ENCODE results near the gene LAMA5.
A peak's percentile ranks its signal among the peaks of the same experiment; 100 is the strongest.

The LAMA5 gene

DNA sequence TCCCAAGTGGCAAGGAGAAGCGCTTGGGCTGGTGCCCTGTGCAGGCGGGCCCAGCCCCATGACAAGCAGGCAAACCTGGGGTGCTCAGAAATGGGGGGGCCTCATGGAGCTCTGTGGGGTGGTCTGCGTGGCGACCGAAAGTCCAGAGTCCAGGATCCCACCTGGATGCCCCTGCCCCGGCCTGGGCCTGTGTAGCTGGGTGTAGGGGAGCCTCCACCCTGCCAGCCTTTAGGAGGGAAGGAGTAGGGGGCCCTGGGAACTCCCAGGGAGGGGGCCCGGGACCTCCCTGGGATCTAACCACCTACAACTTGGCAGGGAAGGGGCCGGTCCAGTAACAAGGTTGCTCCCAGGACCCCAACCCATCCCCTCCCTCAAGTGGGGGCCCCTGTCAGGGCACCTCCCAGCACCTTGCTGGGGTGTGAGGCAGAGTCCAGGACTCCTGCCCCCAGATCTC, 4.5 kb upstream of the LAMA5 start:
- H3K4me3 ChIP-seq (ENCODE audit: low read length) = no peak overlapping the region
- DNase-seq (ENCODE audit: low read depth) = no peak
- TF ChIP-seq, protein P1, sequence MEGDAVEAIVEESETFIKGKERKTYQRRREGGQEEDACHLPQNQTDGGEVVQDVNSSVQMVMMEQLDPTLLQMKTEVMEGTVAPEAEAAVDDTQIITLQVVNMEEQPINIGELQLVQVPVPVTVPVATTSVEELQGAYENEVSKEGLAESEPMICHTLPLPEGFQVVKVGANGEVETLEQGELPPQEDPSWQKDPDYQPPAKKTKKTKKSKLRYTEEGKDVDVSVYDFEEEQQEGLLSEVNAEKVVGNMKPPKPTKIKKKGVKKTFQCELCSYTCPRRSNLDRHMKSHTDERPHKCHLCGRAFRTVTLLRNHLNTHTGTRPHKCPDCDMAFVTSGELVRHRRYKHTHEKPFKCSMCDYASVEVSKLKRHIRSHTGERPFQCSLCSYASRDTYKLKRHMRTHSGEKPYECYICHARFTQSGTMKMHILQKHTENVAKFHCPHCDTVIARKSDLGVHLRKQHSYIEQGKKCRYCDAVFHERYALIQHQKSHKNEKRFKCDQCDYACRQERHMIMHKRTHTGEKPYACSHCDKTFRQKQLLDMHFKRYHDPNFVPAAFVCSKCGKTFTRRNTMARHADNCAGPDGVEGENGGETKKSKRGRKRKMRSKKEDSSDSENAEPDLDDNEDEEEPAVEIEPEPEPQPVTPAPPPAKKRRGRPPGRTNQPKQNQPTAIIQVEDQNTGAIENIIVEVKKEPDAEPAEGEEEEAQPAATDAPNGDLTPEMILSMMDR (conservative IDR thresholded peaks at IDR 0.05; ENCODE audit: low read length) = no peak

DNA sequence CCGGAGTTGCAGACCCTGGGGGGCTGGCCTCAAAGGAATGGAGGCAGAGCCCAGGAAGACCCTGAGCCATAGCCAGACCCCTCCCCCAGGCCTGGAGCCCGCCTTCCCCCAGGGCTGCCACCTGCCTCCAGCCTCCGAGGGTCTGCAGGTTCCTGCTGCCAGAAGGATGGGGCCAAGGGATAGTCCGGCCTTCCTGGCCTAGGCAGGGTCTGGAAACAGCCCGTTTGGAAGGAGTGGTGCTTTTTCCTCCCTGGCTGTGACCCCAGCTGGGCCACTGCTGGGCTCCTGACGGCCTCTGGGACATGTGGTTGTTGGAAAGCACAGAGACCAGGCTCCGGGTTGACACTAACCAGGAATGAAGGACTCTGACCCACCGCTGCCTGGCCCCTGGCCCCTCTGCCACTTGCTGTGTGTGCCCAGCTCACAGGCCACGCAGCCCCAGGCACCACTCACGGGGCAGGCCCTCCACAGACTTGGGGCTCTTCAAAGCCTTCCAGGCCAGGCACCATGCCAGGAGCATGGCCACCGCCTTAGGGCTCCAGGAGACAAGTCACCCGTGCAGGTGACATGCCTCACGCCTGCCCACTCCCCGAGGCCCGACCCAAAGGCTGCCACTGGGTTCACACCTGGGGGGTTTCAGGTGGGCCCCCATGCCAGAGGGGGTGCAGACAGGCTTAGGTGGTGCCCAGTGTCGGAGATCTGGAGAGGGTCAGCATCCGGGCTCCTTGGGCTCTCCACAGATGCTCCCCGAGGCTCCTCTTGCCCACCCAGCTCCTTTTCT, 3.9 kb upstream of the LAMA5 start:
- TF ChIP-seq, protein P1 (conservative IDR thresholded peaks at IDR 0.05; ENCODE audit: low read length) = no peak
- DNase-seq (ENCODE audit: low read depth) = no peak
- H3K4me3 ChIP-seq (ENCODE audit: low read length) = no peak overlapping the region

DNA sequence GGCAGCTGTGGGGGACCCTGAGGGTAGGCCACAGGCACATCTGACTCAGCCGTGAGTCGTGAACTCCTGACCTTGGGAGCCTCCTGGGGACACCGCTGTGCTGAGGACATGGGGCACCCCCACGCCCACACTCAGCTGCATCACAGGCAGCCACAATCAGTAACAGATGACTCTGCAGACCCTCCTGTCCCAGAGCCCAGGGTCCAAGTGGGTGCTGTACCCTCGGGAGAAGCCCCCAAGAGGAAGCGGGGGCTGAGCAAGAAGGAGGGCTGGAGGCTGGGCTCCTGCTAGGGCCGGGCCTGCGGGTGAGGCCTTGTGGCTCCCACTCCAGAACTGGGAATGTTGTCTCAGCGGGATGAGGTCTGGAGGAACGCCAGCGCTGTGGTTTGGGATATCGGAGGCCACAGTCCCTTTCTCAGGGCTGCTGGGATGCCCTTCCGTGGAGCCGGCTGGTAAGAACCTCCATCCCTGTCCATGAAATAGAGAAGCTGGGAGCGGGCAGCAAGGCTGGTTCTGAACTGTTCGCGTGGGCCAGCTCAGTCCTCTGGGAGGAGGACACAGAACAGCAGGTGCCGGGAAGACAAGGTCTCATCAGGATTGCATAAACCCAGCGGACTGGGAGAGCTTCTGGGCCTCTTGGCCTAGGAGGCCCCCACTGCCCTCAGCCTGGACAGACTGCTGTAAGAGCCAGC, 3.1 kb upstream of the LAMA5 start:
- TF ChIP-seq, protein P1 (conservative IDR thresholded peaks at IDR 0.05; ENCODE audit: low read length) = no peak
- DNase-seq (ENCODE audit: low read depth) = peak; percentile 79

DNA sequence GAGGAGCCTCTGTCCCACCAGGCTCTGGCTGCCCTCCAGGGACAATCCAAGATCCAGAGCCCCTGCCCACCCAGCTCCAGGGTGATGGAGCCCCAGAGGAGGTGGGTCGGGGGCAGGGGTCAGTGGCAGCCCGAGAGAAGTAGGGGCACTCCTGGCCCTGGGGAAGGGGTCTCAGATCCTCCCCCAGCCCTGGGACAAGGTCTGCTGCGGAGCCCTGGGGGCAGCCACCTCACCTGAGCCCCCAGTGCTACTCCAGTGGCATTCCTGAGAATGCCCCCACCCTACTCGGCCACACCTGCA, 2.7 kb upstream of the LAMA5 start:
- TF ChIP-seq, protein P1 (conservative IDR thresholded peaks at IDR 0.05; ENCODE audit: low read length) = no peak
- DNase-seq (ENCODE audit: low read depth) = no peak
- H3K4me3 ChIP-seq (ENCODE audit: low read length) = no peak overlapping the region

More for the DNA sequence above, 3.1 kb upstream of the LAMA5 start:
- H3K4me3 ChIP-seq (ENCODE audit: low read length) = no peak overlapping the region

DNA sequence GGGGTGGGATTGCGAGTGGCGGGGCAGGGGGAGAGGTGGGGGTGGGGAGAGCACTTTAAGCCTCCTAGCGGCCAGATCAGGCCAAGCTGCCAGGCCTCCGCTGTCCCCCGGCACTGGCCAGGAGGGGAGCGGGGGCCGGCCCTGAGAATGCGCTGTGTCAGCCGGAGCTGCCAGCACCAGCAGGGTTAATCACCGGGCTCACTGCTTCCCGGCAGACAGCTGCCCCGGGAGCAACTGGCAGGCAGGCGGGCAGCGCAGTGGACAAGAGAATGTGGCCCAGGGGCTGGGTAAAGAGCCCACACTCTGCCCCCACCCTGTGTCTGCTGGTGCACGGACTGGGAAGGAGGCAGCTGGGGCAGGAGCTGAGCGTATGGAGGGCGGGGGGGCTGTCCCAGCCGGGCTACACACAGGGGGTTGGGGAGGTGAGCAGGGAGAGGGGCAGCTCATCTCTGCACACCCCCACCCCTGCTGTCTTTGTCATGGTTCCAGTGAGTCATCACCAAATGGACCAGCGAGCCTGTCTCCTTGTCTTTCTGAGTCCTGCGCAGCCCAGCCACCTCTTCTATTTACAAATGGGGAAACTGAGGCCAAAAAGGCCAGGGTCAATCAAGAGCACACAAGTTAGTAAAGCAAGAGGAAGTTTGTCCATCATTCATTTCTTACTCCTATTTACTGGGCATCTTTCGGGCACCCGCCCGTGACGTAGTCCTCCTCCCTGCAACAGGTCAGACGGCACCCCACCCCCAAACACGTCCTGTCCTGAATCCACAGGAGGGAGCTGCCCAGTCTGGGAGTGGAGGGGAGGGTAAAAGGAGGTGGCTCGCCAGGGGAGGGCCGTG, 2.1 kb upstream of the LAMA5 start:
- DNase-seq (ENCODE audit: low read depth) = no peak
- TF ChIP-seq, protein P1 (conservative IDR thresholded peaks at IDR 0.05; ENCODE audit: low read length) = peak; percentile 42
- no peak overlapping the region for H3K4me3 ChIP-seq (ENCODE audit: low read length)

DNA sequence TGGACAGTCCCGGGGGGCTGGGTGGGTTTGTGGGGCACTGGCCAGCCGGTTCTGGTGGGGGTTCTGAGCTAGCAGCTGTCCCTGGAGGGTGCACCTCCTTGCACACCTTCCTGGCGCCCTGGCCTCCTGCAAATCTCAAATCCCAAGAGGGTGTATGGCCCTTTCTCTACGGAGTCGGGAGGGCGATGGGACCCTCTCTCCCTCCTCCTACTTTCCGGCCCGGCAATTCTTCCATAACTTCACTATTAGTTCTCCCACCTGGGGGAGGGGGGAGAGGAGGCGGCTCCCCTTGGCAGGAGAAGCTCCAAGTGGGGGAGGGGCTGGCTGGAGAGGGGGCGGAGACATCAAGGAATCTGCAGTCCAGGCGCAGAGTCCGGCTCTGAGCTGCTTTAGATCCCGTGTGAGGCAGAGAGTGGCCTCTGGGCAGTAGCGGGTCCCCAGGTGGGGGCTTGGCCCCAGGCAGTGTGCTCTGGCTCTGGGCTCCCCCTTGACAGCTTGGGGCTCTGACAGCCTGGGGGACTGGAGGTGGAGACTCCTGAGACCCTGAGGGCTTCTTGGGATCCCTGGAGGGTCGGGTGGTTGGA, 1.4 kb upstream of the LAMA5 start:
- H3K4me3 ChIP-seq (ENCODE audit: low read length) = no peak overlapping the region
- TF ChIP-seq, protein P1 (conservative IDR thresholded peaks at IDR 0.05; ENCODE audit: low read length) = no peak
- DNase-seq (ENCODE audit: low read depth) = no peak
